Upper lobe of left lung (tissue), 4 donors: ENCODE data around the gene SORCS1.

ENCODE experiments used
- POLR2A ChIP-seq, 4 donors: fragments of 450-650 bp; IDR thresholded peaks; one replicate each; pipeline ENCODE4 v1.5.1; 2016 to 2017; ENCODE audit warnings: antibody characterized with exemption in 4 of 4, mild to moderate bottlenecking in 2 of 4
- TF ChIP-seq, protein P1 (sequence below), 6 experiments: fragments of 450-650 bp in 4 of 6; fragments of 200-600 bp in 2 of 6; sonication (generic) in 2 of 6; IDR thresholded peaks; one replicate each; pipeline ENCODE4 v1.5.1; 2016 to 2019; ENCODE audit warnings: antibody characterized with exemption in 6 of 6

DNA sequence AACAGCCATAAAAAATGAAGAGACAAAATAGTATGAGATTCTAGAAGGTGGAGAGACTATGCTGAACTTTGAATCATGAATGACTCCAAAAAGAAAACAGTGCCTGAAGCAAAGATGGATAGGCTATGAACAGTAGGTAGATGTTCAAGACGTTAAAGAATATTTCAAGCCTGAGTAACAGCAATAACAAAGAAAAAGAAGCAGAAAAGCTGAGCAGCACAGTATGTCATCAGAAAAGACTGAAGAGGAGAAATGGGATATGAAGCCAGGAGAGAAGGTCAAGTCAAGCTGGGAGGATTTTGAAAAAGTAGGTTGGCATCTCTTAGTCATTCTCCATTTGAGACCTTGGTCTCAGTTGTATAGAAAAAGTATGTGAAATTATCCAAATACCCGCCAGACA lies 484.4 kb downstream of the SORCS1 start:
- TF ChIP-seq, protein P1, sequence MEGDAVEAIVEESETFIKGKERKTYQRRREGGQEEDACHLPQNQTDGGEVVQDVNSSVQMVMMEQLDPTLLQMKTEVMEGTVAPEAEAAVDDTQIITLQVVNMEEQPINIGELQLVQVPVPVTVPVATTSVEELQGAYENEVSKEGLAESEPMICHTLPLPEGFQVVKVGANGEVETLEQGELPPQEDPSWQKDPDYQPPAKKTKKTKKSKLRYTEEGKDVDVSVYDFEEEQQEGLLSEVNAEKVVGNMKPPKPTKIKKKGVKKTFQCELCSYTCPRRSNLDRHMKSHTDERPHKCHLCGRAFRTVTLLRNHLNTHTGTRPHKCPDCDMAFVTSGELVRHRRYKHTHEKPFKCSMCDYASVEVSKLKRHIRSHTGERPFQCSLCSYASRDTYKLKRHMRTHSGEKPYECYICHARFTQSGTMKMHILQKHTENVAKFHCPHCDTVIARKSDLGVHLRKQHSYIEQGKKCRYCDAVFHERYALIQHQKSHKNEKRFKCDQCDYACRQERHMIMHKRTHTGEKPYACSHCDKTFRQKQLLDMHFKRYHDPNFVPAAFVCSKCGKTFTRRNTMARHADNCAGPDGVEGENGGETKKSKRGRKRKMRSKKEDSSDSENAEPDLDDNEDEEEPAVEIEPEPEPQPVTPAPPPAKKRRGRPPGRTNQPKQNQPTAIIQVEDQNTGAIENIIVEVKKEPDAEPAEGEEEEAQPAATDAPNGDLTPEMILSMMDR (IDR thresholded peaks at IDR 0.05) = no peak
- no peak for TF ChIP-seq POLR2A (IDR thresholded peaks at IDR 0.05)
